HuH-7 (cell line): ENCODE results near the gene MED20.

Experiments used
- DNase-seq: peaks from one replicate; pipeline ENCODE4 v3.0.0; 2011; ENCODE audit warnings: low spot score

MED20 gene

DNA sequence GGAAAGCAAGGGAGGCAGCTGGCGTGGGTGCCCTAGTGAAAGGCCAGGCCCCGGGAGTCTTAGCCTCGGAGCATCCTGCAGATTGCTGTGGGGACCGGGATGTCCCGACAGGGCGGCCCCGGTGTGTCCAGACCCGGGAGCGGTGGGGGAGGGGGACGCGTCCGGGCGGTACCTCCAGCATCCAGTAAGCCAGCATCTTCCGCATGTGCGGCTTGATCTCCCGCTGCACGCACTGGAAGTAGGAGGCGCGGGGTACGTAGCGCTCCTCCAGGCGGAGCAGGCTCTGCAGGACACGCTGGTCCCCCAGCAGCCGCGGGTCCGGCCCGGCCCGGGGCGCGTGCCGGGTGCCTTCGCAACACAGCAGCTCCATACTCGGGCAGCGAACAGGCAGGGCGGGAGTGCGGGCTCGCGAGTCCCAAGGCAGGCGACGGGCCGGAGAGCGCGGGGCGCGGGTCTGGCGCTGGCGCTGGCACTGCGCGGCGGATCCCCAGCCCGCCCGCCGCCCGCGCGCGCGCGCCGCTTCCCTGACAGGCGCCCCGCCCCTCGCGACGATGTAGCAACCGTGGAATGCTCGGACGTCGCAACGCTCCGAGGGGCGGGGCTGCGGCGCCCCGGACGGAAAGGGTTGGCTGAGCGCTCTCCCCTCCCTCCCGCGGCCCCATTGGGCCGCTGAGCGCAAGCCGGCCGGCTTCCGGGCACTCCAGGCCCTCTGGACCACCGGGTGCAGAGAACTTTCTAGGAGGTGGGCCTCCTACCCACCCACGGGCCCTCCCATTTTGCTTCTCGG lies 20.5 kb upstream of the MED20 start, which contains the start of gene CCND3:
Gene CCND3 (minus strand): TSS at position 529 of the 787 bp plus-strand sequence. CDS start 159 bp downstream, at position 370.
- DNase-seq: peak; percentile 81

DNA sequence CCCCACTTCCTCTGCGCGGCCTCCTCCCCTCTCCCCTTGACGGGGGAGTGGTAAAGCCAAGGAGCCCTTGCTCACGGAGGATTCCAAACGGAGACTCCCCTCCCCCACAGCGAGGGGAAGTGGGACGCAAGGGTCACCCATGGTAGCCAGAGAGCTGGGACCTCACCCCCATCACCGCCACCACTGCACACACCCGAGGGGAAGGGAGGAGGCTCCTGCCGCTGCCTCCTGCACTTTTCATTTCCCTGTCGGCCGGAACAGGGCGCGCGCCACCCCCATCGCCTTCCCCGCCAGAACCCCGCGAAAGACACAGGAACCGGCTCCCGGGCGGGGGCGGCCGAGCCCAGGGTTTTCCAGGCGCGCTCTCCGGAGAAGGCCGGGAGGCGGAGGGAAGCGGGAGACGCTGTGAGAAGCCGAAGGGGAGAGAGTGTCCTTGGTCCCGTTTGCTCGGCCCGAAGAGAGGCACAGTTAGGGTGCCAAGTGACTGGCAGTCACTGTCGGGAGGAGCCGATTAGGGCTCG lies 19.9 kb upstream of the MED20 start:
- DNase-seq: no peak

DNA sequence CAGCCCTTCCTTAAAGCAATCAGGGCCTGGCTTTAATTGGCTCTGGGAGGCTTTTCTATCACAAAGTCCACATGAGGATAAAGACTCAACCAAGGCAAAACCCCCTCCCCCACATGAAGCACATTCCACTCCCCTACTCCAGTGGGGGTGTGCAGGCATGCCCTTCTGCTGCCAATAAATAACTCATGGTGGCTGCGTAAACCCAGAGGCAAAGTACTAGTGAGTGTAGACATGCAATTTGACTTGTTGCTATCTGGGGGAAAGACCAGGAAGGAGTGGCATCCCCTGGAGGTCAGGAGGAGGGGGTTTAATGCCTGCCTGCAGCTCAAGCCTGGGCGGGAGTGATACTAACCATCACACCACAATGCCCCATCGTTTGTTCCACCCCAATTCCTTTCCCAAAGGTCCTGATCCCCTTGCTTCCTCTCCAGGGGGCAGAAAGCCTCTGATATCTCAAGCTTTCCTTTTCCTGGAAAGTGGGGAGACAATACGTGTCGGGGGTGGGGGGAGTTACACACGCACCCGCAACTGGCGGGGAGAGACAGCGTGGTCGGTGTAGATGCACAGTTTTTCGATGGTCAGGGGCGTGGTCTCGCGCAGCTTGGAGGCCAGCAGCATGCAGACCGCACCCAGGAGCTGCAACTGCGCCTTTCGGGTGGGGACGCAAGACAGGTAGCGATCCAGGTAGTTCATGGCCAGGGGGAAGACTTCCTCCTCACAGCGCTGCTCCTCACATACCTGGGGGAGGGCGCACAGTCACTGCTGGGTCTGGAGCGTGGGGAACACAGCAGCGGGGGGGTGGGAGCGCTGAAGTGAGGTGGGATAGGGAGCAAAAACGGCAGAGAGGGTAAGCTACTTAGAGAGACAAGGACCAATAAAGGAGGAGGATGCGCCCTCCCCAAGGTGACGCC lies 19.2 kb upstream of the MED20 start:
- DNase-seq: no peak

DNA sequence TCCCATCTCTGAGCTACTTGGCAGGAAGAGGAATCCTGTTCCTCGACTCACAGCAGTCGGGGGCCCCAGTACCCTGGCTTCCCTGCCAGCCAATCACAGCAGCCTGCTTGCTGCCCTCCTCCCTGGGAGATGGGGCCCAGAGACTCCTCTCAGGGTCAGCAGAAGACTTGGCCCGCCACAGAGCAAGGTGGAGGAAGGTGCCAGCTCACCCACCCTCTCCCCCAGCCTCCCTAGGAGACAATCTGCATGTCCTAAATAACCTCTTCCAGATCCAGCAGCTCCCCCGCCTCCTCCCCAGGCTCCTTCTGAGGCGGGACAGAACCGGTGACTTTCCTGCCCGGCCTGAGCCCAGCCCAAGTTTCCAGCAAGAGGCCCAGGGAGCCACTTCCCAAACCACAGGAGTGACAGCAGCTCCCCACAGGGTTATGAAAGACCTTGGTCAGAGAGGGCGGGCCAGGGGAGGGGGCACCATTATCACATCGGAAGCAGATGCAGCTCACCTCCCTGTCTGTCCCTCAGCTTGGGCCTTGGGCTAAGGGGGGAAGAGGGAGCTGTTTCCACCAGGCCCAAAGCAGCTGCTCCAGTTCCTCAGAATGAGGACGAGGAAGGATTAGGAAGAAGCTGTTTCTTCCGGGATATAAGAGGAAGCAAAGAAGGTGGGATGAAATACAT lies 18.4 kb upstream of the MED20 start:
- DNase-seq: no peak

DNA sequence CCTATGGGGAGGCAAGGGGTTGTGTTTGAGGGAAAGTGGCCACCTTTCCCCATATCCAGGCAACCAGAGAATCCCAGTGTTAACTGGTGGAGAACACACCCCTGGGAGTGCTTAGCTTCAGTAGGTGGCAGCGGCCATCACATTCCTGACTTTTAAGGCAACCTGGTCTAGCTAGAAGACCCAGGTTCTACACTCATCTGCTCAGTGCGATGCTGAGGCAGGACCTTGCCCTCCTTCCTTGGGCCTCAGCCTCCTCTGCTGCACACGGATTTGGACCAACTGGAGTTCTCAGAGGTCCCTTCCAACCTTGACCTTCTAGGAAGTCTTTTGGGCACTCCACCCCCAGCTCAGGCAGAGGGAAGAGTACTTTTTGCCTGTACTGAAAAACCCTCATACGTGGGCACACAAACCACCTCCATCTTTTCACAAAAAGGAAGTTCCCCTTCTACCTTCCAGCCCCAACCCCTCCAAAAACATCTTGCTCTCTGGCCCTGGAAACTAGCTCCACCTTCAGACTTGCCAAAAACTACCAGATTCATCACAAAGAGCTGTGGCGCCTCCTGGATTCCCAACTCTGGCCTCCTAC lies 17.7 kb upstream of the MED20 start:
- DNase-seq: no peak

DNA sequence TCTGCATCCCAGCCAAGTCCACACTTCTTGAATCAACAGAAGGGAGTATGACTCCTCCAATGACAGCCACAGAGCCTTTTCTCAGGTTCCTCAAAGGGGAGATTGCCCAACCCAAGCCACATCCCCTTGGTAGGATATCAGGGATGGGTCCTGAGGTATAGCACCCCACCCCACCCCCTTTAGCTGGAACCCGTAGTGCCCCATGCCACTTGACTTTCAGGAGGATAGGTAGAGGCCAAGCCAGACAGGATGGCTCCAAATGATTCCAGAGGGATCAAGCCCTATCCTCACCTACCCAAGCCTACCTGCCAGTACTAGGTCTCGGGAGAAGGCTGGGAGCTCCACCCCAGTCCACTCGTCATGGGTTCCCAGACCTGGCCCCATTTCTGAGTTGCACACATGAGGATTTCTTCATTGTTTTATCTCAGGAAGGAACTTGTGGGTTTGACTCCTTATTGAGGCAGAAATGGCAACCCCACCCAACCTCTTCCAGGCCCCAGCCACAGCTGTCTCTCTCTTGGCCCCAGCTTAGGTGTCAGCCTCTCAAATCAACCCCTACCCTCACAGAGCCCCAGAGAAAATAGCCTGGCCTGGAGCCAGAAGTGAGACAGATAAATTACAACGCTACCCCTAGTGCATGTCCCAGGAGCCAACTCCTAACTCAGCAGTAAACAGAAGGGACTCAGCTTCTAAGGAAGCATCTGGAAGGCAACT lies 17.1 kb upstream of the MED20 start:
- DNase-seq: no peak

- DNase-seq: no peak
These were observed 16.5 kb upstream of the MED20 start for GRCh38 chr6:41937472-41937860.

- peak; percentile 78 for DNase-seq
These were observed 15.3 kb upstream of the MED20 start for GRCh38 chr6:41936073-41936837.

- DNase-seq: no peak
These were observed 14.7 kb upstream of the MED20 start for GRCh38 chr6:41935685-41936072.

DNA sequence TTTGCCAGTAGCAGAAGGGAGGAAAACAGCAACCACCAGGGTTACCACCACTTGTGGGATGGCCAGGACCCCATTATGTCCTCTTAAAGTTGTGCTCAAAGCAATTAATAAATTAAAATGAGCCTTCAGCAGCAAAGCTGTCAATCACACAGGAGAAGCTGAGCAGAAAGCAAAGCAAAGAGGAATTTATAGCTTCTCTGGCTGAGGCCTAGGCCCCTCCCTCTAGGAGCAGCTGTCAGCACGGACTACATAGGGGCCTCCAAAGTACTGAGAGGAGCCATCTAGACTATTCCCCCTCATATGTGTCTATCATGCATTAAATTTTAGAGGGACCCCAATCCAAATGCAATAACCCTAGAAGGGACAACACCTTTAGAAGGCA lies 14.2 kb upstream of the MED20 start:
- no peak for DNase-seq

DNA sequence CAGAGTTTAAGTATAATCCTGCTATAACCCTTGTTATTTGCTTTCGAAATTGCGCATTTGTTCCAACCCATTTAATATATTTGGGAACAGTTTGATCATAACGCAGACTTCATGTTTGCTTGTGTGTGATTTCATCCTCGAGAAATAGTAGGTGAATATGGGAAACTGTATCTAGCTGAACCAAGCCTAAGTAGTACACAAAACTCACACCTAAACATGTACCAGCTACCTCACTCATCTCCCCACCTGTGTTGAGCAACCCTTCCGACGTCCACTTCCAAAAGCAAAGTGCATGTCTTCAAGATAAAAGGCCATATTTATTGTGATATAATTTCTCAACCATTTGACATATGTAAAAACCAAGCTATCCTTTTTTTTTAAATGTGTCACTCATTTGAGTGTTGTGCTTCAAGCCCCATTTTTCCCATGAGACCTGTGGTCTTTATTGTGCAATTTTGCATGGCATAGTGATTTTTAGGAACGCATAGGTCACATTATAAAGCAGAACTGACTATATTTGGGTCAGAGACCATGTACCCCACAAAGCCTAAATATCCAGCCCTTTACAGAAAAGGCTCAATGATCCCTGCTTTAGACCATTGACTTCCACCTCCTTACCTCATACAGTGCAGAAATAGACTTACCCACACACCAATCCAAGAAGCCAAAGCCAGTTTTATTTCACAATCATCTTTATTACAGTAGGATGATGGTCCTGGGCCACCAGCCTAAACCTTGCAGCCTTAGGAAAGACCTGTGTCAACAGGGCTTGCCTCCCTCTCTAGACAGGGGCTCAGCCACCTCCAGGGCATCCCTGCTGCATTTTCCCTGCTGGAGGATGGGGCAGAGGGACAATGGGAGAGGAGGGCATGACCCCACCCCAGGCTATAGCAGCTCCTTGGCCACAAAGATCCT lies 13.6 kb upstream of the MED20 start:
- no peak for DNase-seq

- DNase-seq: no peak
These were observed 11.4 kb upstream of the MED20 start for GRCh38 chr6:41932378-41932777.

- DNase-seq: no peak
These were observed 10.9 kb upstream of the MED20 start for GRCh38 chr6:41931792-41932191.

DNA sequence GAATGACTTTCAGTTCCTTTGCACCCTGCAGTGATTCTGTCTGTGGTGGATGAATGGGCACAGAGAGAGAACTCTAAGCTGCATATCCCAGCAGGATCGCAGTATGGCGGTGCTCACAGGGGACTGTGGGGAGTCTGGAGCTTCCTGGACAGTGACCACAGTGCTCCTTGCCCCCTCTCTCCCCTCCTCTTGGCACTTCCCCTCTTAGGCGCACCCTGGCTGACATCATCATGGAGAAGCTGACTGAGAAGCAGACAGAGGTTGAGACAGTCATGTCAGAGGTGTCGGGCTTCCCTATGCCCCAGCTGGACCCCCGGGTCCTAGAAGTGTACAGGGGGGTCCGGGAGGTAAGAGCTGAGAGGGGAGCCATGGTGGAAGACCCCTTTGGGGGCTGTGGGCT lies 9.0 kb upstream of the MED20 start:
- no peak for DNase-seq

DNA sequence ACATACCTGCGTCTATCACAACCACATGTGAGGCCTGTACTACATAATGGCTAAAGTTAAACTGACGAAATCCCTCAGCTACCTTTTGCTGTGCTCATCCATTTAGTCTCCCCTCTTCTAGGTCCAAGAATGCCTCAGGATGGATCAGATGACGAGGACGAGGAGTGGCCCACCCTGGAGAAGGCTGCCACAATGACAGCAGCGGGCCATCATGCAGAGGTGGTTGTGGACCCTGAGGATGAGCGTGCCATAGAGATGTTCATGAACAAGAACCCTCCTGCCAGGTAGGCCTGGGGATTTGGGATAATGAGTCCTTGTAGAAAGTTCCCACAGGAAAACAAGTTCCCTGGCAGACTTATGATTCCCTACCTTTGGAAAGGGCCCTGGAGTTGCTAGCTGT lies 6.3 kb upstream of the MED20 start:
- DNase-seq: no peak

DNA sequence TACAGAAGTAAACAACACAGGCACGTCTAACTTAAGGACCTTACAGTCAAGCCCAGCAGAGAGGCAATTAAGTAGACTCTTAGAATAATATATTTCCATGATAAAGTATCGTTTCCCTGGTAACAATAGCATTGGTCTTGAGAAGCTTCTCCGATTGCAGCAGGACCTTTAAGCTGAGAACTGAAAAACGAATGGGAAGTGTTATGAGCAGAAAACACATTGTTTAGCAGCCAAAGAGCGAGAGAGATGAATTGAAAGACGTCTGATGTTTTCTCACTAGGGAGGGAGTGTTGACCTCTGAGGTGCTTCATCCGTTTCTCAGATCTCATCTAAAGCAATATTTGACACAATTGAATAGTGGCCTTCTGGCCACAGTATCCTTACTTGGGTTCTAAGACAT lies 1.2 kb upstream of the MED20 start:
- no peak for DNase-seq

DNA sequence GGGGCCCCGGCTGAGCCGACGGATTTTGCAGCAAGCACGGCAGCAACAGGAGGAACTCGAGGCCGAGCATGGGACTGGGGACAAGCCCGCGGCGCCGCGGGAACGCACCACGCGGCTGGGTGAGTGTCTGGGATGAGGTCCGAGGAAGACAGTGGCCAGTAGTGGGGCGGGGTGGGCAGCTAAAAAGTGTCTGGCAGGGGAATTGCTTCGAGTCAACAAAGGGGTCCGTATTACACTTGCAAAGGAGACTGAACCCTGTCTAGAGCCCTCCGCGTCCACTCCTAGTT lies 716 bp upstream of the MED20 start:
- DNase-seq: no peak

DNA sequence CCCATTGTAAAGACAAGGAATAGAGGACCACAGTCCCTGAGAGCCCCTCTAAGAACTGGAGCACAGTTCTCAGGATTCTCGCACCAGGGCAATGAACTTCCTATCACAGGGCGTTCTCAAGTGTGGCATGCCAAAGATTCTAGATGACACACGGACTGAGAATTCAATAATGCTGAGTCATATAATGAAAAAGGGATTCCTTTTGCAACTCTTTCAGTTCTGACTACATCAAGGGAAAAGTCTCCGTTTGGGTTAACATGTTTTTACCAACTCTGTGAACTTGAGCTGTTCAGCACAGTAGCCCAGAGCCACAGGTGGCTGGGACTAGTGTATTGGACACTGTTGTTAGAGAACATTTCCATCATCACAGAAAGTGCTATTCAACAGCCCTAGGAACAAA lies 3.4 kb downstream of the MED20 start:
- no peak for DNase-seq

GRCh38 chr6:41914869-41915530 lies 5.9 kb downstream of the MED20 start:
- DNase-seq: no peak
